Hepatic stellate cell (primary cell): ENCODE results near the gene FOXE3.
A peak's percentile ranks its signal among the peaks of the same experiment; 100 is the strongest.

Experiments
- DNase-seq: peaks from one replicate; pipeline ENCODE4 v3.0.0; 2011; ENCODE audit warnings: low spot score

The FOXE3 gene

GRCh38 chr1:47405697-47406096 lies 10.4 kb upstream of the FOXE3 start:
- DNase-seq = no peak

GRCh38 chr1:47406966-47407365 lies 9.1 kb upstream of the FOXE3 start:
- DNase-seq = no peak

- DNase-seq = no peak
Measured at GRCh38 chr1:47407481-47407880, 8.6 kb upstream of the FOXE3 start.

GRCh38 chr1:47409311-47410067 lies 6.6 kb upstream of the FOXE3 start:
- DNase-seq = no peak

GRCh38 chr1:47410068-47410455 lies 6.0 kb upstream of the FOXE3 start:
- DNase-seq = no peak

GRCh38 chr1:47411436-47411835 lies 4.6 kb upstream of the FOXE3 start:
- DNase-seq = no peak

GRCh38 chr1:47412437-47412836 lies 3.6 kb upstream of the FOXE3 start:
- DNase-seq = no peak

- no peak for DNase-seq
Measured at GRCh38 chr1:47416319-47417169, 459 bp downstream of the FOXE3 start.

- DNase-seq = no peak
Measured at GRCh38 chr1:47417170-47418044, 1.3 kb downstream of the FOXE3 start.

GRCh38 chr1:47418122-47418521 lies 2.0 kb downstream of the FOXE3 start:
- DNase-seq = no peak

GRCh38 chr1:47418681-47419325 lies 2.7 kb downstream of the FOXE3 start:
- no peak for DNase-seq

- no peak for DNase-seq
Measured at GRCh38 chr1:47420547-47420946, 4.5 kb downstream of the FOXE3 start.

- no peak for DNase-seq
Measured at GRCh38 chr1:47423872-47424271, 7.8 kb downstream of the FOXE3 start.

GRCh38 chr1:47424336-47424982 lies 8.4 kb downstream of the FOXE3 start:
- DNase-seq = peak; percentile 69

GRCh38 chr1:47431534-47431933 lies 15.4 kb downstream of the FOXE3 start:
- DNase-seq = peak; percentile 82

- DNase-seq = peak; percentile 86
Measured at GRCh38 chr1:47432071-47433036, 16.3 kb downstream of the FOXE3 start.

GRCh38 chr1:47433037-47433421 lies 16.9 kb downstream of the FOXE3 start:
- DNase-seq = no peak

- no peak for DNase-seq
Measured at GRCh38 chr1:47433477-47434050, 17.5 kb downstream of the FOXE3 start.

GRCh38 chr1:47434051-47434842 lies 18.2 kb downstream of the FOXE3 start:
- no peak for DNase-seq
